Measurements from ENCODE around the gene MARK4. TPM values are rescaled to one million over a fixed set of nuclear protein-coding genes. Genes with fewer than 3 reads are reported as not detected.
"Not testable (repeated sequence)": the region's sequence is repeated elsewhere in the genome, so short reads cannot be mapped to it uniquely, and the experiment has no call there.

MARK4 gene
- total and polyA plus RNA-seq, 2 experiments from 2014 or later = 14.8 to 23.0 TPM

DNA sequence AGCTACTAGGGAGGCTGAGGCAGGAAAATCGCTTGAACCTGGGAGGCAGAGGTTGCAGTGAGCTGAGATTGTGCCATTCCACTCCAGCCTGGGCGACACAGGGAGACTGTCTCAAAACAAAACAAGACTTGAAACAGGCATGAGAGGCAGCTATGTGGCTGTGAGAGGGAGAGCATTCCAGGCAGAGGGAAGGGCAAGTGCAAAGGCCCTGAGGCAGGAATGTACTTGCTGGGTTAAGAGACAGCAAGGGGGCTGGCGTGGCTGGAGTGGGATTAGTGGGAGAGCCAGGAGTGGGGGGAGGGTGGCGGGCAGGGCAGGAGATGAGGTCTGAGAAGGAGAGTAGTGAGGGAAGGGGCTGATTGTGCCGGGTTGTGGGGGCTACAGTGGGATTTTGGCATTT lies 27.2 kb upstream of the MARK4 start:
- H3K9me2 ChIP-seq (replicated peaks; ENCODE audit: insufficient read depth) = no peaks in the 10 kb centered on the region
- no peaks in the 10 kb centered on the region for H4K20me1 ChIP-seq (ENCODE audit: insufficient read depth, poor library complexity, severe bottlenecking)
- no peaks in the 10 kb centered on the region for H3K4me1 ChIP-seq (ENCODE audit: insufficient read depth)
- WGBS (ENCODE audit: low lambda C conversion rate, missing lambda C conversion rate) = 83% methylated on average over 4 of the region's 5 CpGs
- H3K36me3 ChIP-seq (replicated peaks; ENCODE audit: insufficient read depth, low read depth) = no peaks in the 10 kb centered on the region
- no peak for TF ChIP-seq EZH2 (IDR thresholded peaks at IDR 0.05; ENCODE audit: borderline replicate concordance)
- no peak for TF ChIP-seq EZH2phosphoT487 (IDR thresholded peaks at IDR 0.05; ENCODE audit: low read depth, severe bottlenecking, unreplicated experiment)
- no peak for TF ChIP-seq CTCF (IDR thresholded peaks at IDR 0.05; ENCODE audit: poor library complexity)
- H2AFZ ChIP-seq = no peak overlapping the region
- no peak overlapping the region for H3K27ac ChIP-seq
- H3K4me3 ChIP-seq = no peak overlapping the region
- no peaks in the 10 kb centered on the region for H3K9me3 ChIP-seq (ENCODE audit: low read depth)
- DNase-seq (ENCODE audit: low spot score) = no peak
- no peaks in the 10 kb centered on the region for H3K79me2 ChIP-seq
- H3K27me3 ChIP-seq = peaks cover 32% of the 10 kb centered on the region
- H3K4me2 ChIP-seq = no peak overlapping the region

- Histone ChIP-seq H3K36me3 (replicated peaks; ENCODE audit: insufficient read depth, low read depth) (no peaks in the 10 kb centered on the region), H3K4me1 (ENCODE audit: insufficient read depth) (no peaks in the 10 kb centered on the region), H3K79me2 (no peaks in the 10 kb centered on the region), H4K20me1 (ENCODE audit: insufficient read depth, poor library complexity, severe bottlenecking) (no peaks in the 10 kb centered on the region), H3K9me2 (replicated peaks; ENCODE audit: insufficient read depth) (no peaks in the 10 kb centered on the region), H3K4me3 (no peak overlapping the region), H3K27me3 (peaks cover 25% of the 10 kb centered on the region), H2AFZ (no peak overlapping the region), H3K27ac (no peak overlapping the region), H3K9me3 (ENCODE audit: low read depth) (no peaks in the 10 kb centered on the region), H3K4me2 (no peak overlapping the region)
- no peak for TF ChIP-seq EZH2 (IDR thresholded peaks at IDR 0.05; ENCODE audit: borderline replicate concordance)
- no peak for TF ChIP-seq EZH2phosphoT487 (IDR thresholded peaks at IDR 0.05; ENCODE audit: low read depth, severe bottlenecking, unreplicated experiment)
- TF ChIP-seq CTCF (IDR thresholded peaks at IDR 0.05; ENCODE audit: poor library complexity) = no peak
- DNase-seq (ENCODE audit: low spot score) = no peak
- WGBS (ENCODE audit: low lambda C conversion rate, missing lambda C conversion rate) = 86% methylated on average over 11 of the region's 11 CpGs
These were observed 26.4 kb upstream of the MARK4 start for GRCh38 chr19:45224645-45225044.

- H3K27ac ChIP-seq; H3K36me3 ChIP-seq (replicated peaks; ENCODE audit: insufficient read depth, low read depth); H3K79me2 ChIP-seq; H3K9me2 ChIP-seq (replicated peaks; ENCODE audit: insufficient read depth); H4K20me1 ChIP-seq (ENCODE audit: insufficient read depth, poor library complexity, severe bottlenecking); H3K4me3 ChIP-seq; H3K4me1 ChIP-seq (ENCODE audit: insufficient read depth); H3K4me2 ChIP-seq; H3K9me3 ChIP-seq (ENCODE audit: low read depth); DNase-seq (ENCODE audit: low spot score); H2AFZ ChIP-seq: not testable (repeated sequence)
- H3K27me3 ChIP-seq = peaks cover 23% of the 10 kb centered on the region
- WGBS (ENCODE audit: low lambda C conversion rate, missing lambda C conversion rate) = 75% methylated on average over 2 of the region's 2 CpGs
These were observed 22.0 kb upstream of the MARK4 start for GRCh38 chr19:45229056-45229455.

DNA sequence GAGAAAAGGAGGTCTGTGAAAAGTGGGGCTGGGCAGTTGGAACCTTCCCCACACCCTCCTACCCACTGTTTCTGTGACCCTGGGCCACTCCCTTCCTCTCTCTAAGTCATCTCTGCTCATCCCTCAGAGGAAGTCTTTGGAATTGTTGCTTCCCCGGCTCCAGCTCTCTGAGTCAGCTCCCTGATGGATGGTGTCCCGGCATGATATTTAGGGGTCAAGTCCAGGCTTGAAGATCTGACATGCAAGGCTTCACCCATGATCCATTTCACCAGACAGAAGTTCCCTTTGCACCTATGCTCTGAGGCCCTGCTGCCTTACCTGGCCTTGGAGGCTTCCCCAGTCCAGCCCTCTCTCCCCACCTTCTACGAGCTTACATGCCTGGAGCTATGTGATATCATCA lies 19.2 kb upstream of the MARK4 start:
- whole genome bisulfite sequencing (ENCODE audit: low lambda C conversion rate, missing lambda C conversion rate) = 63% methylated on average over 3 of the region's 3 CpGs
- no peak for TF ChIP-seq EZH2 (IDR thresholded peaks at IDR 0.05; ENCODE audit: borderline replicate concordance)
- no peak for TF ChIP-seq CTCF (IDR thresholded peaks at IDR 0.05; ENCODE audit: poor library complexity)
- no peak for TF ChIP-seq EZH2phosphoT487 (IDR thresholded peaks at IDR 0.05; ENCODE audit: low read depth, severe bottlenecking, unreplicated experiment)
- Histone ChIP-seq H3K9me2 (replicated peaks; ENCODE audit: insufficient read depth) (no peaks in the 10 kb centered on the region), H3K27me3 (peaks cover 47% of the 10 kb centered on the region), H3K4me1 (ENCODE audit: insufficient read depth) (no peaks in the 10 kb centered on the region), H3K9me3 (ENCODE audit: low read depth) (no peaks in the 10 kb centered on the region), H3K27ac (no peak overlapping the region), H2AFZ (no peak overlapping the region), H3K36me3 (replicated peaks; ENCODE audit: insufficient read depth, low read depth) (no peaks in the 10 kb centered on the region), H3K4me2 (no peak overlapping the region), H4K20me1 (ENCODE audit: insufficient read depth, poor library complexity, severe bottlenecking) (no peaks in the 10 kb centered on the region), H3K79me2 (no peaks in the 10 kb centered on the region), H3K4me3 (no peak overlapping the region)
- no peak for DNase-seq (ENCODE audit: low spot score)

Data from hepatocyte (in vitro differentiated cells).